GM12878 (cell line): ENCODE results near the gene FOXD2. TPM values are rescaled to one million over a fixed set of nuclear protein-coding genes. Genes with fewer than 3 reads are reported as not detected.

ENCODE experiments used
- ATAC-seq: fragments of 200-7000 bp; cut with Tn5 transposase; 3 replicates; pipeline ENCODE4 v1.9.1; 2020; ENCODE audit warnings: mild to moderate bottlenecking, moderate library complexity
- BruUV-seq: library from RNA; stranded (reverse); fragments of 400-500 nt; replicated peaks from 2 replicates; lab custom pipeline; 2021; lab: Mats Ljungman, UMichigan
- CTCF ChIA-PET: fragments of 300-600 bp; sonication (Branson Sonifier 250); formaldehyde crosslinking; extraction: SDS; loops from one replicate; lab custom pipeline; 2021; ENCODE audit warnings: inconsistent platforms; lab: Yijun Ruan, JAX
- POLR2A ChIA-PET: fragments of 350-600 bp; formaldehyde crosslinking; extraction: SDS; loops from one replicate; lab custom pipeline; 2021; ENCODE audit warnings: inconsistent platforms; lab: Charles Lee
- RAD21 ChIA-PET: fragments of 300-600 bp; sonication (Branson Sonifier 250); formaldehyde crosslinking; loops from one replicate; lab custom pipeline; 2023; ENCODE audit warnings: antibody characterized with exemption; ENCODE audit not compliant: unreplicated experiment; lab: Charles Lee
- SMC1A ChIA-PET: fragments of 300-600 bp; sonication (Branson Sonifier 250); formaldehyde crosslinking; loops from one replicate; lab custom pipeline; 2023; ENCODE audit not compliant: unreplicated experiment, uncharacterized antibody; lab: Charles Lee
- DNase-seq: peaks from one replicate; pipeline ENCODE4 v3.0.0-alpha.2; 2011; ENCODE audit warnings: low read depth, low spot score
- FAIRE-seq: peaks from 3 replicates; lab custom pipeline; 2011; peaks lifted over from hg19 to GRCh38; lab: Jason Lieb, UNC
- H2AFZ ChIP-seq: 2 replicates; pipeline ENCODE4 v1.6.0; 2011; ENCODE audit warnings: low read depth, low read length, control low read depth; ENCODE audit not compliant: control insufficient read depth
- H3K27ac ChIP-seq: 2 replicates; pipeline ENCODE4 v1.5.1; 2011; ENCODE audit warnings: control low read depth; ENCODE audit not compliant: control insufficient read depth, insufficient read depth
- H3K27me3 ChIP-seq, 2 experiments: replicated peaks in 1 of 2; 2 replicates each; pipeline versions ENCODE4 v1.6.0 to v1.6.1; 2011; ENCODE audit warnings: low read length in 1 of 2; ENCODE audit not compliant: control insufficient read depth in 2 of 2, insufficient read depth in 2 of 2
- H3K36me3 ChIP-seq, 2 experiments: 2 replicates each; pipeline ENCODE4 v1.5.1; 2011; ENCODE audit warnings: low read length in 1 of 2; ENCODE audit not compliant: control insufficient read depth in 2 of 2, insufficient read depth in 2 of 2
- H3K4me1 ChIP-seq: 2 replicates; pipeline ENCODE4 v1.6.1; 2011; ENCODE audit warnings: mild to moderate bottlenecking, low read length, moderate library complexity, mixed read lengths; ENCODE audit not compliant: control insufficient read depth, insufficient read depth
- H3K4me2 ChIP-seq: 2 replicates; pipeline ENCODE4 v1.6.0; 2011; ENCODE audit warnings: control low read depth; ENCODE audit not compliant: control insufficient read depth, insufficient read depth
- H3K4me3 ChIP-seq: fragments of 200-600 bp; sonication (generic); 2 replicates; pipeline ENCODE4 v1.5.1; 2016
- H3K79me2 ChIP-seq: 2 replicates; pipeline ENCODE4 v1.6.0; 2011; ENCODE audit warnings: low read length; ENCODE audit not compliant: control insufficient read depth, insufficient read depth
- H3K9ac ChIP-seq: 2 replicates; pipeline ENCODE4 v1.8.0; 2011; ENCODE audit warnings: low read length, control low read depth, mixed read lengths; ENCODE audit not compliant: control insufficient read depth, insufficient read depth
- H3K9me3 ChIP-seq: replicated peaks from 3 replicates; pipeline ENCODE4 v1.5.1; 2011; ENCODE audit warnings: mild to moderate bottlenecking, low read length; ENCODE audit not compliant: control insufficient read depth, insufficient read depth
- H4K20me1 ChIP-seq: 2 replicates; pipeline ENCODE4 v1.6.0; 2011; ENCODE audit not compliant: control insufficient read depth, insufficient read depth
- ASH2L ChIP-seq: fragments of 300-600, 200-600 bp; sonication (generic); IDR thresholded peaks from 2 replicates; pipeline ENCODE4 v1.6.1; 2017; ENCODE audit warnings: low read depth, mild to moderate bottlenecking, borderline replicate concordance
- CHD2 ChIP-seq: IDR thresholded peaks from 2 replicates; pipeline ENCODE4 v1.6.1; 2011; ENCODE audit warnings: low read depth, low read length, improper control_type of control experiment, borderline replicate concordance
- CTCF ChIP-seq, 3 experiments: IDR thresholded peaks in 2 of 3; conservative IDR thresholded peaks in 1 of 3; 2 replicates each; pipeline ENCODE4 v1.5.1; 2011; ENCODE audit warnings: low read depth in 3 of 3, low read length in 3 of 3, mild to moderate bottlenecking in 3 of 3, control low read depth in 2 of 3, moderate library complexity in 2 of 3, inconsistent platforms in 1 of 3, mixed read lengths in 1 of 3; ENCODE audit not compliant: control insufficient read depth in 2 of 3, insufficient read depth in 1 of 3; ENCODE audit errors: extremely low read depth in 1 of 3
- GABPA ChIP-seq: IDR thresholded peaks from 2 replicates; pipeline ENCODE4 v1.6.1; 2014; ENCODE audit warnings: antibody characterized with exemption, low read depth, mild to moderate bottlenecking, inconsistent platforms
- IKZF1 ChIP-seq: fragments of 450-650 bp; conservative IDR thresholded peaks from 2 replicates; pipeline ENCODE4 v1.6.1; 2017; ENCODE audit warnings: antibody characterized with exemption, mild to moderate bottlenecking
- RAD21 ChIP-seq: IDR thresholded peaks from 2 replicates; pipeline ENCODE4 v1.6.1; 2011; ENCODE audit warnings: mild to moderate bottlenecking, low read depth, low read length, moderate library complexity; ENCODE audit not compliant: insufficient read depth
- RAD51 ChIP-seq: fragments of 450-650 bp; IDR thresholded peaks from 2 replicates; pipeline ENCODE4 v1.6.1; 2016; ENCODE audit warnings: moderate library complexity, mild to moderate bottlenecking, inconsistent platforms
- SIN3A ChIP-seq: IDR thresholded peaks from 2 replicates; pipeline ENCODE4 v1.6.1; 2012; ENCODE audit warnings: low read depth, low read length, improper control_type of control experiment
- SKIL ChIP-seq: fragments of 450-650 bp; IDR thresholded peaks from 2 replicates; pipeline ENCODE4 v1.6.1; 2017; ENCODE audit warnings: mild to moderate bottlenecking, low read depth, inconsistent platforms; ENCODE audit not compliant: poor library complexity, severe bottlenecking
- SMAD5 ChIP-seq: IDR thresholded peaks from 2 replicates; pipeline ENCODE4 v1.6.1; 2016; ENCODE audit warnings: antibody characterized with exemption, low read depth
- SMC3 ChIP-seq: IDR thresholded peaks from 2 replicates; pipeline ENCODE4 v1.6.1; 2011; ENCODE audit warnings: low read length, improper control_type of control experiment, borderline replicate concordance
- ZBTB40 ChIP-seq: fragments of 450-650 bp; IDR thresholded peaks from 2 replicates; pipeline ENCODE4 v1.6.1; 2016; ENCODE audit warnings: mild to moderate bottlenecking, moderate library complexity, borderline replicate concordance
- ZNF384 ChIP-seq: IDR thresholded peaks from 2 replicates; pipeline ENCODE4 v1.6.1; 2012; ENCODE audit warnings: low read depth, mild to moderate bottlenecking, low read length, improper control_type of control experiment, borderline replicate concordance
- WGBS: methylation state at CpG from one replicate; pipeline ENCODE4 v1.1.6; 2016; ENCODE audit warnings: low lambda C conversion rate; ENCODE audit not compliant: insufficient replicate concordance, insufficient coverage; ENCODE audit errors: missing lambda C conversion rate; 5-methylcytosine and 5-hydroxymethylcytosine counted together
- in situ Hi-C: fragments of 300-500 bp; cut with MboI; formaldehyde crosslinking; loops from 9 replicates; pipeline ENCODE4 v1.14.3; 2018; ENCODE audit warnings: mixed read lengths
- intact Hi-C: fragments of 100-400 bp; cut with micrococcal nuclease; formaldehyde crosslinking; loops from one replicate; pipeline ENCODE4 v1.14.2; 2022; ENCODE audit not compliant: unreplicated experiment
- polyA plus RNA-seq, 11 experiments: library from polyadenylated mRNA; depleted of rRNA in 4 of 11; unstranded in 6 of 11; stranded (reverse) in 5 of 11; fragments of >200 nt; fragmentation: Nextera tagmentation in 4 of 11; fragmentation: Illumina TruSeq in 1 of 11; extraction: Ambion mirVana in 4 of 11; extraction: Trizol in 1 of 11; gene quantifications; 1 replicate in 1 of 11; 2 replicates in 10 of 11; pipeline versions ENCODE4 v1.2.1 to v1.2.3, GENCODE V29; 2011 to 2016; ENCODE audit warnings: inconsistent platforms in 2 of 11, missing spikeins in 2 of 11, low read depth in 1 of 11
- total RNA-seq, 4 experiments: library from RNA; depleted of rRNA in 3 of 4; stranded (reverse); fragments of >200 nt in 3 of 4; fragmentation: Illumina TruSeq in 1 of 4; extraction: Trizol in 1 of 4; gene quantifications; 2 replicates each; pipeline versions ENCODE4 v1.2.1 to v1.2.3, GENCODE V29; 2013 to 2021

The FOXD2 gene
- total and polyA plus RNA-seq, 10 of the 15 experiments (the other 5 are each of a cell fraction or from before 2014, with no cell fraction given) = under 0.01 to 0.27 (median 0.04) TPM; not detected in 1

- TF ChIP-seq ASH2L (no peak), ZBTB40 (no peak)
Observed at GRCh38 chr1:47423872-47424271, 14.0 kb upstream of the FOXD2 start (continued).

- DNase-seq (no peak), ATAC-seq (no peak; the same call in 2 of the 3 replicates), FAIRE-seq (no peak)
- Histone ChIP-seq H3K79me2 (no peaks in the 10 kb centered on the region), H4K20me1 (no peaks in the 10 kb centered on the region), H3K36me3 (no peaks in the 10 kb centered on the region), H3K4me2 (no peak overlapping the region), H3K27ac (no peak overlapping the region), H3K9ac (no peak overlapping the region), H3K9me3 (no peaks in the 10 kb centered on the region), H3K27me3 (no peaks in the 10 kb centered on the region), H2AFZ (no peak overlapping the region), H3K4me1 (no peaks in the 10 kb centered on the region), H3K4me3 (no peak overlapping the region)
- WGBS = 2% methylated on average over 6 of the region's 6 CpGs
- BruUV-seq = no TSS peak
- intact Hi-C loops = loop anchor here (10.0 kb wide), 1 partner anchor 230 kb away; the partner anchor contains the start of gene PDZK1IP1
- ChIA-PET POLR2A (no interaction called here), CTCF (interaction anchor here (1.0 to 2.0 kb wide), 5 partner anchors 11 to 36 kb away, joined by 3 to 6 read pairs (median 5); partner anchors contain the start of gene FOXD2), RAD21 (interaction anchor here (1.7 kb wide), 1 partner anchor 36 kb away, joined by 6 read pairs; no protein-coding TSS in a partner anchor), SMC1A (no interaction called here)
- in situ Hi-C loops = no loop called here
- TF ChIP-seq SKIL (no peak), SMC3 (peak; percentile 40; the same call in 1 of the 2 replicates), SIN3A (no peak), CHD2 (no peak), RAD21 (peak; percentile 47; the same call in 1 of the 2 replicates), GABPA (no peak), SMAD5 (no peak), ZNF384 (no peak), CTCF (IDR thresholded peaks at IDR 0.05 in 2 of 3, conservative IDR thresholded peaks at IDR 0.05 in 1 of 3; ENCODE audit: control insufficient read depth in 2 of 3, extremely low read depth in 1 of 3, insufficient read depth in 1 of 3, low read depth in 3 of 3, low read length in 3 of 3) (peak; percentile 59 to 68 (median 64); a peak in 5 of 6 replicates), RAD51 (no peak), IKZF1 (0 out of 2 replicates have a peak, but pooled peaks have one; percentile 22)
Observed at GRCh38 chr1:47424336-47424982, 13.4 kb upstream of the FOXD2 start.
